Measurements from ENCODE around the gene MPST.

Gene MPST

DNA sequence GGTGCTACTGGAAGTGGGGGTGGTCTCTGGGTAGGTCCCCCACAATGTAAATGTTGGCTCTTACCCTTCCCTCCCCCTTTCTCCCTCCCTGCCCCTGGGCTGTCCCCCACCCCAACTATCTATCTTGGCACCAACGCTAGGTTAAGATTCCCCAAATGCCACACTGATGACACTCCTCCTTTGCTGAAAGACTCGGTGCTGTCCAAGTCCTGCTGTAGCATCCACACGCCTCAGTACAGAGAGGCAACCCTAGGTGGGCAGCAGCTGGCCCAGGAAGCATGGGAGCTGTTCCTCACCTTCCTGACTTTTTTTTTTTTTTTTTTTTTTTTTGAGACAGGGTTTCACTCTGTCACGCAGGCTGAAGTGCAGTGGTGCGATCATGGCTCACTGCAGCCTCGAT is 28.6 kb downstream of the MPST start:
- Histone ChIP-seq H3K4me1 (peaks cover 4% of the 10 kb centered on the region), H3K27me3 (no peaks in the 10 kb centered on the region), H3K9me3 (no peaks in the 10 kb centered on the region), H3K36me3 (no peaks in the 10 kb centered on the region; the same call in 1 of the 2 replicates), H3K4me3 (ENCODE audit: low read depth, low read length) (no peak overlapping the region)
- TF ChIP-seq, protein P1, sequence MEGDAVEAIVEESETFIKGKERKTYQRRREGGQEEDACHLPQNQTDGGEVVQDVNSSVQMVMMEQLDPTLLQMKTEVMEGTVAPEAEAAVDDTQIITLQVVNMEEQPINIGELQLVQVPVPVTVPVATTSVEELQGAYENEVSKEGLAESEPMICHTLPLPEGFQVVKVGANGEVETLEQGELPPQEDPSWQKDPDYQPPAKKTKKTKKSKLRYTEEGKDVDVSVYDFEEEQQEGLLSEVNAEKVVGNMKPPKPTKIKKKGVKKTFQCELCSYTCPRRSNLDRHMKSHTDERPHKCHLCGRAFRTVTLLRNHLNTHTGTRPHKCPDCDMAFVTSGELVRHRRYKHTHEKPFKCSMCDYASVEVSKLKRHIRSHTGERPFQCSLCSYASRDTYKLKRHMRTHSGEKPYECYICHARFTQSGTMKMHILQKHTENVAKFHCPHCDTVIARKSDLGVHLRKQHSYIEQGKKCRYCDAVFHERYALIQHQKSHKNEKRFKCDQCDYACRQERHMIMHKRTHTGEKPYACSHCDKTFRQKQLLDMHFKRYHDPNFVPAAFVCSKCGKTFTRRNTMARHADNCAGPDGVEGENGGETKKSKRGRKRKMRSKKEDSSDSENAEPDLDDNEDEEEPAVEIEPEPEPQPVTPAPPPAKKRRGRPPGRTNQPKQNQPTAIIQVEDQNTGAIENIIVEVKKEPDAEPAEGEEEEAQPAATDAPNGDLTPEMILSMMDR (IDR thresholded peaks at IDR 0.05; ENCODE audit: low read depth, low read length), result no peak
- no peak for DNase-seq

DNA sequence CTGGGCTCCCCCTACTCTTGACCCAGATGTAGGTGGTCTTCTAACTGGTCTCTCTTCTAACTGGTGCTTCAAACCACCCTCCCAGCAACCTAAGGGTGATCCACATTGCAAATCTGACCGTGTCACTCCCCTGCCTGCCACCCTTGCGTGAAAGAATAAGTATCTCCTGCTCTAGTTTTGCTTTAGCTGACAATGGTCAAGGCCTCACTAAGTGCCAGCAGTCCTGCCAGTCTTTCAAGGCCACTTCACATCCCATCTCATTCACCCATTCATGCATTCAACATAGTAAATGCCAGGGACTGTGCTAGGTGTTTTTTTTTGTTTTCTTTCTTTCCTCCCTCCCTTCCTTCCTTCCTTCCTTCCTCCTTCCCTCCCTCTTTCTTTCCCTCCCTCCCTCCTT is 29.7 kb downstream of the MPST start:
- peaks cover 5% of the 10 kb centered on the region for H3K4me1 ChIP-seq
- no peak for DNase-seq
- no peaks in the 10 kb centered on the region for H3K9me3 ChIP-seq
- TF ChIP-seq, protein P1 (IDR thresholded peaks at IDR 0.05; ENCODE audit: low read depth, low read length), result no peak
- H3K36me3 ChIP-seq, result no peaks in the 10 kb centered on the region; the same call in 1 of the 2 replicates
- H3K4me3 ChIP-seq (ENCODE audit: low read depth, low read length), result no peak overlapping the region
- H3K27me3 ChIP-seq, result no peaks in the 10 kb centered on the region

DNA sequence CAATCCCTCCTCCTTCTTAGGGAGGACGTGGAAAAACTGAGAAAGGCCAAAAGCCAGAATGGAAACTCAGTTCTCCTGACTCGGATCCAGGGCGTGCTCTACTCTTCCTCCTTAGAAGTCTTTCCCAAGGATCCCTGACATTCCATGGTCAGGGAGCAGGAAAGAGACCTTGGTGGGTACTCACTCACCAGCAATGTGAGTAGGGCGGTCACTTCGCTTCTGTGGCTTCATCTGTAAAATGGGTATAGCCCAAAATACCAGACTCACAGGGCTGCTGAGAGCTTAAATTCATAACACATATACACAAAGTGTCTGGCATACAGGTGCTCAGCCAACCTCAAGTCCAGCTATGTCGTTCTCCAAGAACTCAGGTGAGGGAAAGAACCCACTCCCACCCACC is 31.4 kb downstream of the MPST start:
- TF ChIP-seq, protein P1 (IDR thresholded peaks at IDR 0.05; ENCODE audit: low read depth, low read length), result no peak
- Histone ChIP-seq H3K4me3 (ENCODE audit: low read depth, low read length) (no peak overlapping the region), H3K4me1 (peaks cover 5% of the 10 kb centered on the region), H3K27me3 (no peaks in the 10 kb centered on the region), H3K9me3 (no peaks in the 10 kb centered on the region), H3K36me3 (no peaks in the 10 kb centered on the region; the same call in 1 of the 2 replicates)
- DNase-seq, result no peak

GRCh38 chr22:37051391-37052385 is 32.1 kb downstream of the MPST start, which contains the start of gene KCTD17:
TSS of gene KCTD17 (plus strand) at chr22:37051742. CDS start at chr22:37051761, 19 bp downstream.
- H3K9me3 ChIP-seq, result no peaks in the 10 kb centered on the region
- H3K4me3 ChIP-seq (ENCODE audit: low read depth, low read length), result peak within 1 kb of the TSS; percentile 71
- peaks cover 3% of the 10 kb centered on the region for H3K36me3 ChIP-seq
- H3K4me1 ChIP-seq, result peaks cover 5% of the 10 kb centered on the region
- TF ChIP-seq, protein P1 (IDR thresholded peaks at IDR 0.05; ENCODE audit: low read depth, low read length), result no peak
- no peaks in the 10 kb centered on the region for H3K27me3 ChIP-seq
- DNase-seq, result peak; percentile 86

DNA sequence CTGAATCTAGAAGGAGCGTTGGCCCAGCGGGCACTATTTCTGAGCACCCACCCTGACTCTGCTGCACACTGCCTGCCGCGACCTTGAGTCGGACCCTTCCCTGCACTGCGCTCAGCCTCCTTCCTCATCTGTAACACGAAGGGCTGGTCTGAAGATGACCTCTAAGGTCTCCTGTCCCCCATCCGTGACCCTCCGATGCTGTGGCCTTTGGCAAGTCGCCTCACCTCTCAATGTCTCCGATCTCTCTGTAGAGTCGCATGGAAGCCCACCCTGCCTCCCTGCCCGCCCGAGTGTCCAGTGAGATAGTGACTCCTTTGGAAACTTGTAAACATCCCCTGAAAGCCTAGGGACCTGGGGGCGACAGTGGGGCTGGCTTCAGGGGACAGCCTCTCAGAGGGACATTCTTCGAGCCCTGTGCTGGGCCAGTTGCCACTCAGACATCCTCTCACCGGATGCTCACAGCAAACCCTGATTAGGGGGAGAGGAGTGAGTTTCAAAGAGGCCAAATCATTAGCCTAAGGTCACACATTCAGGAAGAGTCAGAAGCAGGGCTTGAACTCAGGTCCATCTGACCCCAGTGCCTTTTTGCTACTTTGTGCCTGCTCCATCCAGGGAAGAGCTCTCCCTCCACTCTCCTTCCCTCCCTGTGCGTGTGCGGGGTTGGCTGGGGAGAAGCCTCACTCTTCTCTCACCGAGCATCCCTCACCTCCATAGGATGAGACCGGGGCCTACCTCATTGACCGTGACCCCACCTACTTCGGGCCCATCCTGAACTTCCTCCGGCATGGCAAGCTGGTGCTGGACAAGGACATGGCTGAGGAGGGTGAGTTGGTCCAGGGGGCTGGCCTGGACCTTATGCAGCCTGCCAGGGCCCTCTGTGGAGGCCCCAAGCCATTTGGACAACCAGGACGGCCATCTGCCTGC is 33.1 kb downstream of the MPST start:
- peak overlapping the region; percentile 71 for H3K4me3 ChIP-seq (ENCODE audit: low read depth, low read length)
- no peaks in the 10 kb centered on the region for H3K9me3 ChIP-seq
- H3K4me1 ChIP-seq, result peaks cover 5% of the 10 kb centered on the region
- TF ChIP-seq, protein P1 (IDR thresholded peaks at IDR 0.05; ENCODE audit: low read depth, low read length), result no peak
- DNase-seq, result no peak
- H3K36me3 ChIP-seq, result peaks cover 8% of the 10 kb centered on the region
- no peaks in the 10 kb centered on the region for H3K27me3 ChIP-seq
